Smooth muscle cell (in vitro differentiated cells): ENCODE measurements around the gene ALDH8A1. TPM values are rescaled to one million over a fixed set of nuclear protein-coding genes. Genes with fewer than 3 reads are reported as not detected.

ENCODE experiments used
- DNase-seq: peaks from one replicate; lab custom pipeline; 2025; ENCODE audit not compliant: unreplicated experiment; lab: John Stamatoyannopoulos, UW
- H2AFZ ChIP-seq: fragments of 200-600 bp; sonication (generic); 2 replicates; pipeline ENCODE4 v1.6.0; 2016; ENCODE audit warnings: antibody characterized with exemption, low read depth, mild to moderate bottlenecking
- H3F3A ChIP-seq: fragments of 200-600 bp; sonication (generic); 2 replicates; pipeline ENCODE4 v1.6.0; 2017; ENCODE audit warnings: antibody characterized with exemption, low read depth
- H3K27ac ChIP-seq: fragments of 200-600 bp; sonication (generic); 2 replicates; pipeline ENCODE4 v1.5.1; 2016; ENCODE audit warnings: low read depth, mild to moderate bottlenecking
- H3K27me3 ChIP-seq: fragments of 200-600 bp; sonication (generic); 2 replicates; pipeline ENCODE4 v1.6.1; 2016; ENCODE audit warnings: low read depth, mild to moderate bottlenecking
- H3K36me3 ChIP-seq: fragments of 200-600 bp; sonication (generic); 2 replicates; pipeline ENCODE4 v1.5.1; 2016; ENCODE audit warnings: low read depth
- H3K4me1 ChIP-seq: fragments of 200-600 bp; sonication (generic); 2 replicates; pipeline ENCODE4 v1.5.1; 2016; ENCODE audit warnings: low read depth
- H3K4me2 ChIP-seq: fragments of 200-600 bp; sonication (generic); 2 replicates; pipeline ENCODE4 v1.6.0; 2016; ENCODE audit warnings: mild to moderate bottlenecking
- H3K4me3 ChIP-seq: fragments of 200-600 bp; sonication (generic); 2 replicates; pipeline ENCODE4 v1.5.1; 2016; ENCODE audit warnings: mild to moderate bottlenecking
- H3K79me2 ChIP-seq: fragments of 200-600 bp; sonication (generic); 2 replicates; pipeline ENCODE4 v1.6.0; 2016; ENCODE audit warnings: low read depth, mild to moderate bottlenecking
- H3K9ac ChIP-seq: fragments of 200-600 bp; sonication (generic); 2 replicates; pipeline ENCODE4 v1.6.0; 2016; ENCODE audit warnings: low read depth
- H3K9me3 ChIP-seq: fragments of 200-600 bp; sonication (generic); replicated peaks from 2 replicates; pipeline ENCODE4 v1.5.1; 2016; ENCODE audit warnings: low read depth
- H4K20me1 ChIP-seq: fragments of 200-600 bp; sonication (generic); 2 replicates; pipeline ENCODE4 v1.6.0; 2016; ENCODE audit warnings: low read depth
- CTCF ChIP-seq: fragments of 200-600 bp; sonication (generic); IDR thresholded peaks from 2 replicates; pipeline ENCODE4 v1.5.1; 2017; ENCODE audit warnings: borderline replicate concordance, mild to moderate bottlenecking, antibody characterized with exemption; ENCODE audit not compliant: insufficient read depth, poor library complexity, severe bottlenecking
- WGBS: methylation state at CpG from one replicate; pipeline ENCODE4 v1.1.7; 2016; ENCODE audit warnings: low lambda C conversion rate; 5-methylcytosine and 5-hydroxymethylcytosine counted together
- polyA plus RNA-seq: library from polyadenylated mRNA; unstranded; fragments of >200 nt; fragmentation: Nextera tagmentation; extraction: Ambion mirVana; gene quantifications from 2 replicates; pipeline ENCODE4 v1.2.1, GENCODE V29; 2016
- total RNA-seq: library from RNA; depleted of rRNA; stranded (reverse); fragments of >200 nt; gene quantifications from 2 replicates; pipeline ENCODE4 v1.2.3, GENCODE V29; 2014

The ALDH8A1 gene
- total and polyA plus RNA-seq, 2 experiments from 2014 or later: 0.64 to 11.2 TPM

DNA sequence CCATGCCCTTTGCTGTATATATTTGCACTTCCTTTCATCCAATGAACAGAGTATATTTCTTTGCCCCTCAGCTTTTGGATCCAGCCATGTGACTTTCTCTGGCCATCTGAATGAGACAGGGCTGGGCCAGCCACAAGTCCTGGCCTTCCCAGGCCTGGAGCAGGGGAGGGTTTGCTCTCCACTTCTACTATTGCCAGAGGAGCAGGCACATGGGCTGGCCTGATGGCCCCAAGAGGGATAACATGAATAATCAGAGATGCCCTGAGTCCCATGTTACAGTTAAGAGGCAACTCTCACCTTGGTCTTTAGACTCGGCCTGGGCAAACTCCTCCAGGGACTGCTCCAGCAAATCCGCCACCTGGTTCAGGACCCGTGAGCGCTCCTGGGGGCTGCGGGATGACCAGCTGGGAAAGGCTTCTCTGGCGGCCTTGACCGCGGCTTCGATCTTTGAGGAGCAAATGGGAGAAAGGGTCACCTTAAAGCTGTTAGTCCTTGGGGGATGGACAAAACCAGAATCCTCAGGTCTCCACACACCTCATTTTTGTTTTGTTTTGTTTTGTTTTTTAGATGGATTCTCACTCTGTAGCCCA is 6.3 kb downstream of the ALDH8A1 start:
- no peak overlapping the region for H3K4me2 ChIP-seq
- H3K4me1 ChIP-seq: no peaks in the 10 kb centered on the region
- no peaks in the 10 kb centered on the region for H3K27me3 ChIP-seq
- H3K36me3 ChIP-seq: no peaks in the 10 kb centered on the region
- H3K9me3 ChIP-seq: no peaks in the 10 kb centered on the region
- no peak overlapping the region for H3K4me3 ChIP-seq
- 96% methylated on average over 9 of the region's 9 CpGs for WGBS
- no peaks in the 10 kb centered on the region for H3K79me2 ChIP-seq
- TF ChIP-seq CTCF: no peak
- DNase-seq: no peak
- no peak overlapping the region for H3K27ac ChIP-seq
- H4K20me1 ChIP-seq: no peaks in the 10 kb centered on the region
- no peak overlapping the region for H2AFZ ChIP-seq
- no peaks in the 10 kb centered on the region for H3F3A ChIP-seq
- no peak overlapping the region for H3K9ac ChIP-seq

- no peak overlapping the region for H3K27ac ChIP-seq
- DNase-seq: no peak
- H2AFZ ChIP-seq: no peak overlapping the region
- H3K4me2 ChIP-seq: no peak overlapping the region
- no peaks in the 10 kb centered on the region for H3K36me3 ChIP-seq
- 67% methylated on average over 5 of the region's 5 CpGs for WGBS
- TF ChIP-seq CTCF: no peak
- H3K4me3 ChIP-seq: no peak overlapping the region
- H3K4me1 ChIP-seq: no peaks in the 10 kb centered on the region
- H3K27me3 ChIP-seq: no peaks in the 10 kb centered on the region
- no peaks in the 10 kb centered on the region for H3K79me2 ChIP-seq
- no peaks in the 10 kb centered on the region for H4K20me1 ChIP-seq
- no peak overlapping the region for H3K9ac ChIP-seq
- no peaks in the 10 kb centered on the region for H3K9me3 ChIP-seq
- no peaks in the 10 kb centered on the region for H3F3A ChIP-seq
These were observed 11.0 kb downstream of the ALDH8A1 start for GRCh38 chr6:134938896-134939295.

GRCh38 chr6:134937426-134937825 is 12.5 kb downstream of the ALDH8A1 start:
- no peak for DNase-seq
- H3K9ac ChIP-seq: no peak overlapping the region
- H2AFZ ChIP-seq: no peak overlapping the region

More at GRCh38 chr6:134937426-134937825, 12.5 kb downstream of the ALDH8A1 start:
- Histone ChIP-seq H3K27ac (no peak overlapping the region), H3K9me3 (no peaks in the 10 kb centered on the region), H3K79me2 (no peaks in the 10 kb centered on the region), H3K36me3 (no peaks in the 10 kb centered on the region), H3K27me3 (no peaks in the 10 kb centered on the region), H3K4me2 (peak overlapping the region; percentile 36), H4K20me1 (no peaks in the 10 kb centered on the region), H3K4me3 (no peak overlapping the region), H3F3A (no peaks in the 10 kb centered on the region), H3K4me1 (no peaks in the 10 kb centered on the region)
- 86% methylated on average over 5 of the region's 5 CpGs for WGBS
- no peak for TF ChIP-seq CTCF
